Measurements from ENCODE around the gene MBNL2. TPM values are rescaled to one million over a fixed set of nuclear protein-coding genes. Genes with fewer than 3 reads are reported as not detected.
A peak's percentile ranks its signal among the peaks of the same experiment; 100 is the strongest.

Gene MBNL2
- total RNA-seq, 2 donors from 2014 or later, result 28.2 to 61.8 TPM

GRCh38 chr13:97287047-97287383 lies 64.9 kb downstream of the MBNL2 start:
- Histone ChIP-seq H3K4me1 (peaks cover 3% of the 10 kb centered on the region), H3K36me3 (no peaks in the 10 kb centered on the region), H3K9ac (ENCODE audit: low read depth in 2 of 2, low read length in 2 of 2) (peak overlapping the region in 1 of 2 donors; percentile 38), H3K27me3 (no peaks in the 10 kb centered on the region), H3K4me3 (no peak overlapping the region), H3K27ac (no peak overlapping the region), H3K9me3 (no peaks in the 10 kb centered on the region)
- TF ChIP-seq CTCF (IDR thresholded peaks at IDR 0.05), result no peak
- intact Hi-C loops (cut with DNase I), result no loop called here
- no peak for DNase-seq

- no peak for TF ChIP-seq CTCF (IDR thresholded peaks at IDR 0.05)
- H3K4me1 ChIP-seq, result peaks cover 3% of the 10 kb centered on the region
- no peak overlapping the region for H3K27ac ChIP-seq
- no peaks in the 10 kb centered on the region for H3K27me3 ChIP-seq
- intact Hi-C loops (cut with DNase I), result no loop called here
- no peak overlapping the region for H3K4me3 ChIP-seq
- H3K36me3 ChIP-seq, result no peaks in the 10 kb centered on the region
- DNase-seq, result no peak
- H3K9me3 ChIP-seq, result no peaks in the 10 kb centered on the region
- H3K9ac ChIP-seq (ENCODE audit: low read depth in 2 of 2, low read length in 2 of 2), result no peak overlapping the region
These were observed 66.4 kb downstream of the MBNL2 start for GRCh38 chr13:97288486-97288900.

- DNase-seq, result no peak
- no peak for TF ChIP-seq CTCF (IDR thresholded peaks at IDR 0.05)
- Histone ChIP-seq H3K36me3 (no peaks in the 10 kb centered on the region), H3K4me3 (no peak overlapping the region), H3K27ac (no peak overlapping the region), H3K9me3 (no peaks in the 10 kb centered on the region), H3K4me1 (peaks cover 3% of the 10 kb centered on the region), H3K9ac (ENCODE audit: low read depth in 2 of 2, low read length in 2 of 2) (no peak overlapping the region), H3K27me3 (no peaks in the 10 kb centered on the region)
- intact Hi-C loops (cut with DNase I), result no loop called here
These were observed 67.6 kb downstream of the MBNL2 start for GRCh38 chr13:97289514-97290298.

GRCh38 chr13:97295283-97296182 lies 73.4 kb downstream of the MBNL2 start:
- Histone ChIP-seq H3K4me1 (no peaks in the 10 kb centered on the region), H3K4me3 (no peak overlapping the region), H3K9me3 (no peaks in the 10 kb centered on the region), H3K27ac (no peak overlapping the region), H3K27me3 (no peaks in the 10 kb centered on the region), H3K9ac (ENCODE audit: low read depth in 2 of 2, low read length in 2 of 2) (no peak overlapping the region), H3K36me3 (no peaks in the 10 kb centered on the region)
- no peak for TF ChIP-seq CTCF (IDR thresholded peaks at IDR 0.05)
- no peak for DNase-seq
- intact Hi-C loops (cut with DNase I), result no loop called here

- Histone ChIP-seq H3K27ac (no peak overlapping the region), H3K9ac (ENCODE audit: low read depth in 2 of 2, low read length in 2 of 2) (no peak overlapping the region), H3K4me1 (no peaks in the 10 kb centered on the region), H3K36me3 (no peaks in the 10 kb centered on the region), H3K9me3 (no peaks in the 10 kb centered on the region), H3K4me3 (no peak overlapping the region), H3K27me3 (no peaks in the 10 kb centered on the region)
- DNase-seq, result no peak
- intact Hi-C loops (cut with DNase I), result no loop called here
- no peak for TF ChIP-seq CTCF (IDR thresholded peaks at IDR 0.05)
These were observed 74.6 kb downstream of the MBNL2 start for GRCh38 chr13:97296740-97297139.
